HUES48 (cell line): Measurements from ENCODE around the gene PATJ.
"Not testable (repeated sequence)": the region's sequence is repeated elsewhere in the genome, so short reads cannot be mapped to it uniquely, and the experiment has no call there.

Experiments used
- H3K27ac ChIP-seq: one replicate; pipeline ENCODE4 v1.7.0; 2013; ENCODE audit warnings: low read depth, low read length, inconsistent platforms
- H3K27me3 ChIP-seq: 2 replicates; pipeline ENCODE4 v1.6.1; 2013; ENCODE audit warnings: mild to moderate bottlenecking, low read length; ENCODE audit not compliant: control insufficient read depth, insufficient read depth
- H3K36me3 ChIP-seq: 2 replicates; pipeline ENCODE4 v1.6.1; 2013; ENCODE audit warnings: low read length; ENCODE audit not compliant: control insufficient read depth, insufficient read depth
- H3K4me1 ChIP-seq: 2 replicates; pipeline ENCODE4 v1.6.1; 2013; ENCODE audit warnings: mild to moderate bottlenecking, low read length; ENCODE audit not compliant: control insufficient read depth, insufficient read depth
- H3K4me3 ChIP-seq: 2 replicates; pipeline ENCODE4 v1.5.1; 2013; ENCODE audit warnings: mild to moderate bottlenecking, low read depth, low read length
- H3K9ac ChIP-seq: 2 replicates; pipeline ENCODE4 v1.6.1; 2013; ENCODE audit warnings: mild to moderate bottlenecking, low read depth, low read length, moderate library complexity
- H3K9me3 ChIP-seq: 2 replicates; pipeline ENCODE4 v1.6.1; 2013; ENCODE audit warnings: low read length; ENCODE audit not compliant: control insufficient read depth, insufficient read depth

Gene PATJ

GRCh38 chr1:61887931-61888564 is 145.8 kb downstream of the PATJ start:
- H3K9ac ChIP-seq, result no peak overlapping the region
- no peaks in the 10 kb centered on the region for H3K9me3 ChIP-seq
- no peaks in the 10 kb centered on the region for H3K4me1 ChIP-seq
- H3K27me3 ChIP-seq, result no peaks in the 10 kb centered on the region
- H3K27ac ChIP-seq, result no peak overlapping the region
- H3K4me3 ChIP-seq, result no peak overlapping the region
- H3K36me3 ChIP-seq, result peaks cover 34% of the 10 kb centered on the region

DNA sequence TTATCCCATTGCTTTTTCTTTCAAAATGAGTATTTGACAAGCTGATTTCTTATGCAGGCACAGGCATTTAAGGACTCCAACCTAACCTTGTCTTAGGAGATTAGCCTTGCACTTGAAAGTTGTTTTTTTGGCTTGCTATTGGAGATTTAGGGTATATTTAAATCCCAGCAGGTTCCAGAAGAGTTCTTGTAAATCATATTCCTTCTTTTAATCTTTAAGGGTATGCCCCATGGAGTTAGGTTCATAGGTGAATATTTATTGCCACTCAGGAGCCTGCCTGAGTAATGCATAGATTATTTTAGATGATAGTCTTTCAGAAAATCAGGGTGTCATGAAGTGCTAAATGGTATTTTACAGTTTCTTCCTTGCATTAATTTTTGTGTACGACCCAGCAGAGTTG is 146.5 kb downstream of the PATJ start:
- Histone ChIP-seq H3K4me3 (no peak overlapping the region), H3K27ac (no peak overlapping the region), H3K27me3 (no peaks in the 10 kb centered on the region), H3K9ac (no peak overlapping the region), H3K4me1 (no peaks in the 10 kb centered on the region), H3K9me3 (no peaks in the 10 kb centered on the region), H3K36me3 (peaks cover 33% of the 10 kb centered on the region)

DNA sequence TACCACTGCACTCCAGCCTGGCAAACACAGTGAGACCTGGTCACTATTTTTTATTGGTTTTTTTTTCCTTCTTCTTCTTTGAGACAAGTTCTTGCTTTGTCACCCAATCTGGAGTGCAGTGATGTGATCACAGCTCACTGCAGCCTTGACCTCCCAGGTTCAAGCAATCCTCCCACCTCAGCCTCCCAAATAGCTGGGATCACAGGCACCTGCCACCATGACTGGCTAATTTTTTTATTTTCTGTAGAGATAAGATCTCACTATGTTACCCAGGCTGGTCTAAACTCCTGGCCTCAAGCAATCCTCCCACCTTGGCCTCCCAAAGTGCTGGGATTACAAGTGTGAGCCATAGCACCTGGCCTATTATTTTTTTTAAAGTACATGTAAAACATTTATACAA is 148.2 kb downstream of the PATJ start:
- H3K4me3 ChIP-seq, H3K9me3 ChIP-seq, H3K9ac ChIP-seq, H3K4me1 ChIP-seq, H3K27me3 ChIP-seq, H3K27ac ChIP-seq: not testable (repeated sequence)
- H3K36me3 ChIP-seq, result peaks cover 23% of the 10 kb centered on the region

DNA sequence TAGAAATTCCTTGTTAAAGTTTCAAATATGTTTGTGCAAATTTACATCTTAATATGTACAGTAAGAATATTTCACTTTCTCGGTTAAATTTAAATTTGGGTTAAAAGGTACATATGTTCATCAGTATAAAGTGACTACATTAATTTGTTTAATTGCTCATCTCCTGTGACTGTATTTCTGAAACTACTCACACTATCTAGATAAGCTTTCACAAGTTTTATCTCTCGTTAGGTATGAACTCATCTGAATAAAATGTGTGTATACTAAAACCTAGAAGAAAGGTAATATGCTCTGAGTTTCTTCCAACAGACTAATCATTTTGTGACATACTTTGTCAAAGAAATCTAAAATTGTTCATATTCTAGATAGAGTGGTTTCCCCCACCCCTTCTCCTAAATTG is 150.7 kb downstream of the PATJ start:
- Histone ChIP-seq H3K4me1 (no peaks in the 10 kb centered on the region), H3K4me3 (no peak overlapping the region), H3K36me3 (peaks cover 19% of the 10 kb centered on the region), H3K27ac (no peak overlapping the region), H3K9me3 (no peaks in the 10 kb centered on the region), H3K27me3 (no peaks in the 10 kb centered on the region), H3K9ac (no peak overlapping the region)

GRCh38 chr1:61894296-61894695 is 152.0 kb downstream of the PATJ start:
- not testable (repeated sequence) for H3K9me3 ChIP-seq, H3K27me3 ChIP-seq, H3K9ac ChIP-seq, H3K4me1 ChIP-seq, H3K4me3 ChIP-seq, H3K27ac ChIP-seq
- H3K36me3 ChIP-seq, result peaks cover 12% of the 10 kb centered on the region

GRCh38 chr1:61895175-61895574 is 152.9 kb downstream of the PATJ start:
- H3K9ac ChIP-seq, result no peak overlapping the region
- no peak overlapping the region for H3K27ac ChIP-seq
- peaks cover 18% of the 10 kb centered on the region for H3K36me3 ChIP-seq
- H3K9me3 ChIP-seq, result no peaks in the 10 kb centered on the region
- H3K27me3 ChIP-seq, result no peaks in the 10 kb centered on the region
- H3K4me1 ChIP-seq, result no peaks in the 10 kb centered on the region
- no peak overlapping the region for H3K4me3 ChIP-seq

- H3K9ac ChIP-seq, result no peak overlapping the region
- no peaks in the 10 kb centered on the region for H3K9me3 ChIP-seq
- H3K4me1 ChIP-seq, result no peaks in the 10 kb centered on the region
- H3K27me3 ChIP-seq, result no peaks in the 10 kb centered on the region
- peaks cover 25% of the 10 kb centered on the region for H3K36me3 ChIP-seq
- no peak overlapping the region for H3K27ac ChIP-seq
- no peak overlapping the region for H3K4me3 ChIP-seq
Observed at GRCh38 chr1:61898658-61899057, 156.4 kb downstream of the PATJ start.

- Histone ChIP-seq H3K27ac (no peak overlapping the region), H3K4me3 (no peak overlapping the region), H3K36me3 (peaks cover 44% of the 10 kb centered on the region), H3K9ac (no peak overlapping the region), H3K4me1 (peaks cover 19% of the 10 kb centered on the region), H3K9me3 (no peaks in the 10 kb centered on the region), H3K27me3 (no peaks in the 10 kb centered on the region)
Observed at GRCh38 chr1:61904354-61904753, 162.1 kb downstream of the PATJ start.

DNA sequence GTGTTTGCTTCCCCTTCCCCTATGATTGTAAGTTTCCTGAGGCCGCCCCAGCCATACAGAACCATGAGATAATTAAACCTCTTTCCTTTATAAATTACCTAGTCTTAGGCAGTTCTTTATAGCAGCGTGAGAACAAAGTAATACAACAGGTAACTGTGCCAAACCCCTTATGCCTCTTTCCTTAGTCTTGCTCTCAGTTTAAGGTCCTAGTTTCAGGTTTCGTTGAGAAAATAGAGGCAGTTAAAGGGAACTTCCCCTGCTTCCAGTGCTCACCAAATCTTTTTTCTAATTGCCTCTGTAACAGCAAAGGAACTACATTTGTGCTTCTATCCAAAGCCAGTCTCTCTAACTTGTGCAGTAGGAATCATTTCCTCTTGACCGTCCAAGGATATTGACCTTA is 164.8 kb downstream of the PATJ start:
- Histone ChIP-seq H3K9ac (no peak overlapping the region), H3K27ac (no peak overlapping the region), H3K36me3 (peaks cover 39% of the 10 kb centered on the region), H3K27me3 (no peaks in the 10 kb centered on the region), H3K9me3 (no peaks in the 10 kb centered on the region), H3K4me1 (peaks cover 19% of the 10 kb centered on the region), H3K4me3 (no peak overlapping the region)

- H3K4me3 ChIP-seq, result no peak overlapping the region
- H3K9ac ChIP-seq, result no peak overlapping the region
- H3K36me3 ChIP-seq, result peaks cover 32% of the 10 kb centered on the region
Observed at GRCh38 chr1:61910035-61910434, 167.8 kb downstream of the PATJ start.

GRCh38 chr1:61914823-61915482 is 172.7 kb downstream of the PATJ start:
- Histone ChIP-seq H3K36me3 (peaks cover 12% of the 10 kb centered on the region), H3K4me3 (no peak overlapping the region), H3K9ac (no peak overlapping the region)

More at GRCh38 chr1:61910035-61910434, 167.8 kb downstream of the PATJ start:
- H3K27me3 ChIP-seq, result no peaks in the 10 kb centered on the region
- no peaks in the 10 kb centered on the region for H3K9me3 ChIP-seq
- peaks cover 24% of the 10 kb centered on the region for H3K4me1 ChIP-seq
- H3K27ac ChIP-seq, result no peak overlapping the region

More at GRCh38 chr1:61914823-61915482, 172.7 kb downstream of the PATJ start:
- Histone ChIP-seq H3K4me1 (0 out of 2 replicates have a peak, but pooled peaks cover 5% of the 10 kb centered on the region), H3K27me3 (no peaks in the 10 kb centered on the region), H3K9me3 (no peaks in the 10 kb centered on the region), H3K27ac (peak overlapping the region; percentile 3)
